SJSA1 (cell line): ENCODE data around the gene DNAH8. TPM values are rescaled to one million over a fixed set of nuclear protein-coding genes. Genes with fewer than 3 reads are reported as not detected.

Experiments used
- DNase-seq, 2 experiments: peaks; one replicate each; pipeline ENCODE4 v3.0.0-alpha.2; 2015 to 2020; ENCODE audit warnings: low spot score in 2 of 2, low read depth in 1 of 2
- H3K27ac ChIP-seq: fragments of 250-450 bp; sonication (Bioruptor Pico); 2 replicates; pipeline ENCODE4 v1.5.1; 2020; ENCODE audit warnings: mild to moderate bottlenecking, moderate library complexity
- H3K27me3 ChIP-seq: fragments of 250-450 bp; sonication (Bioruptor Pico); replicated peaks from 2 replicates; pipeline ENCODE4 v1.5.1; 2020; ENCODE audit warnings: mild to moderate bottlenecking, moderate library complexity
- H3K36me3 ChIP-seq: fragments of 250-450 bp; sonication (Bioruptor Pico); 2 replicates; pipeline ENCODE4 v1.5.1; 2020; ENCODE audit warnings: mild to moderate bottlenecking
- H3K4me1 ChIP-seq: fragments of 250-450 bp; sonication (Bioruptor Pico); replicated peaks from 2 replicates; pipeline ENCODE4 v1.6.1; 2021; ENCODE audit warnings: mild to moderate bottlenecking
- H3K4me3 ChIP-seq: fragments of 250-450 bp; sonication (Bioruptor Pico); 2 replicates; pipeline ENCODE4 v1.5.1; 2020; ENCODE audit warnings: mild to moderate bottlenecking
- H3K9me3 ChIP-seq: fragments of 250-450 bp; sonication (Bioruptor Pico); replicated peaks from 2 replicates; pipeline ENCODE4 v1.5.1; 2020; ENCODE audit warnings: mild to moderate bottlenecking
- total RNA-seq: library from RNA; depleted of rRNA; stranded (reverse); fragments of >200 nt; shearing (Covaris generic); gene quantifications from 2 replicates; pipeline ENCODE4 v1.2.3, GENCODE V29; 2014

The DNAH8 gene
- total RNA-seq, 1 experiment from 2014 or later, result not detected

DNA sequence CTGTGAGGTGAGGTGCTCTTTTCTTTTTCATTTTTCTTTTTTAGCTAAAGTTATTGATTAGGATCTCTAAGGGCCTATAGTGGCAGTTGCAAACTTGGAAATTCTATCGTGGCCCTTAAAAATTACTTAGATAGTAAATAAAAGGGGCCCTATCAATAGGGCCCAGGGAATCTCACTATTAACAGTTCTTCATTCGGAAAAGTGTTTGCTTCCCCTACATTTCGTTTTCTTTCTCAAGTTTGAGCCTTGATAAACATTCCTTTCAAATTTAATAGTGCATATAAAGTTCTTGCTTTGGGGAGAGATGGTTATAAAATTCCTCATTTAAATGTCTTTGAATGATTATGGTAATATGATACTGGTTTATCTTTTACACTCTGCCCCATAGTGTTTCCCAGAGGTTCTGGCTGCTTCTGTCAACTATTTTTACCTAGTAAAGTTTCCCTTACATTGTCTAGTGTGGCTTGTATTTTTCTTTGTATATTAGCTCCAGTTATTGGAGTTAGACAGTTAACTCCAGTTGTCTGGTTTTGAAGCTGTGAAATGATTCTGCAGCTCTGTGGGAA, 263.1 kb downstream of the DNAH8 start:
- DNase-seq, result no peak
- H3K27me3 ChIP-seq, result peaks cover 3% of the 10 kb centered on the region
- no peaks in the 10 kb centered on the region for H3K4me1 ChIP-seq
- H3K9me3 ChIP-seq, result no peaks in the 10 kb centered on the region
- no peak overlapping the region for H3K27ac ChIP-seq
- H3K4me3 ChIP-seq, result no peak overlapping the region
- H3K36me3 ChIP-seq, result no peaks in the 10 kb centered on the region

DNA sequence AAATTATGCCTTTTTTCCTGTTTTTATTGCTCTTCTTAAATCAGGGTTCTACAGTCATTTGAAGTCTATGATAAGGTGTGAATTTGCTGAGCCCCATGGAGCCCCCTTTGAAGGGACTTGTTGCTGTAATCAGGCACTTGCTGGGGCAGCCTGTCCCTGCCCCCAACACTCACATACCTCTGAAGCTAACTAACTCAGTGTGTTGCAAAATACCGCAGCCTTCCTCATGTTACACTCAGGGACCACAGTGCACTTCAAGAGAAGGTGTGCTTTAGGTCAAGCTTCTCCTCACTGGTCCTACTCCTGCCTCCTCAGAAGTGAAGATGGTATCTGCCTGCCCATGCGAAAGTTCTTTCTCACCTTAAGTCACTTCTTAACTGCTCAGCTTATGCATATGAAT, 267.4 kb downstream of the DNAH8 start:
- no peaks in the 10 kb centered on the region for H3K9me3 ChIP-seq
- H3K27ac ChIP-seq, result no peak overlapping the region
- no peak for DNase-seq
- H3K4me1 ChIP-seq, result no peaks in the 10 kb centered on the region
- peaks cover 9% of the 10 kb centered on the region; the same call in 1 of the 2 replicates for H3K27me3 ChIP-seq
- H3K4me3 ChIP-seq, result no peak overlapping the region
- H3K36me3 ChIP-seq, result no peaks in the 10 kb centered on the region

DNA sequence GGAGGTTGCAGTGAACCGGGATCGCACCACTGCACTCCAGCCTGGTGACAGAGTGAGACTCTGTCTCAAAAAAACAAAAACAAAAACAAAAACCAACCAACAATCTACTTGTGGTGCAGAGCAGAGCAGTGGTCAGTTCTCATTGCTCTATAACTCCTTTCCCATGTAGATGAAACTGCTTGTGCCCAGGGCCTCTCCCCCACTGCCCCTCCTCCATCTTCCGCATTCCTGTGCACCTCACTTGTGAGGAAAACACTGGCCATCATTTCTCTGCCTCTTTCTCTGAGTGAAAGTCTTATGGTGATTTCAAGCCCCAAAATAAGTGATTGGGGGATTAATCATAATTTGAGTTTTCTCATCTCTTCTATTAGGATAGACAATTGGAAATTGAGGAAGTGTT, 269.6 kb downstream of the DNAH8 start:
- H3K4me1 ChIP-seq, result no peaks in the 10 kb centered on the region
- H3K36me3 ChIP-seq, result no peaks in the 10 kb centered on the region
- no peak overlapping the region for H3K27ac ChIP-seq
- no peak overlapping the region for H3K4me3 ChIP-seq
- H3K27me3 ChIP-seq, result peaks cover 7% of the 10 kb centered on the region; the same call in 1 of the 2 replicates
- H3K9me3 ChIP-seq, result no peaks in the 10 kb centered on the region
- no peak for DNase-seq

DNA sequence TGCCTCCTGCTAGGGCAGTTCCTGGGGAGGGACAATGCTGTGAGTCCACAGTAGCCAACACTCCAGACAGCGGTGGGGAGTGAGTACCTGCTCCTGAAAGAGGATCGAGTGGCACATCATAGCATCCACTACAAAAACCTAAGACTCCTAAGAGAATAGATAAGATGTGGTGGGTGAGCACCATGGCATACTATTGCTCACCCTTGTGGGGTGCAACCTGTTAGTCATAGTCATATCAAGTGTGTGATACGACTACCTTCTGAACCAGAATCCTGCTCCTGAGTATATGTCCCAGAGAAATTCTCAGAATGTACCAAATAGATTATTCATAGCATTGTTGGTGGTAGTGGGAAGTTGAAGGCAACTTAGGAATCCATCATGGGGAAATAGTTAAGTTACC, 270.7 kb downstream of the DNAH8 start:
- no peaks in the 10 kb centered on the region for H3K4me1 ChIP-seq
- H3K36me3 ChIP-seq, result no peaks in the 10 kb centered on the region
- no peak for DNase-seq
- peaks cover 7% of the 10 kb centered on the region; the same call in 1 of the 2 replicates for H3K27me3 ChIP-seq
- no peak overlapping the region for H3K27ac ChIP-seq
- H3K4me3 ChIP-seq, result no peak overlapping the region
- H3K9me3 ChIP-seq, result no peaks in the 10 kb centered on the region

DNA sequence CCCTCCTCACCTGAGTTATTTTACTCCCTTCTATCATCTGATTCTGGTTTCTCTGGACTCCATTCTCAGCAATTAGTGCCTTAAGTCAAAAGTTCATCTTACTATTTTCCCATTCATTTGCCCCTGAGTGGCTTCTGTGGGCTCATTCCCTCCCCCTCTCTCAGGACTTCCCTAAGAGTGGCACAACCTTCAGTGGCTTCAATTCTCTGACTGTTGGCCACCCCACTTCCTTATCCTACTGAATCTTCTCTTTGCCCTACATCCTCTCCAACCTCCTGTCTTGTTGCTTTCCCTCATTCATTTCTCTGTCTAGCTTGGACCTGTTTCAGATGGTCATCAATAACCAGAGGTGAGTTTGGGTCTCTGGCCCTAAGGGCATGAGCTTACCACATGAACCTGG, 272.4 kb downstream of the DNAH8 start:
- no peaks in the 10 kb centered on the region for H3K36me3 ChIP-seq
- peaks cover 7% of the 10 kb centered on the region; the same call in 1 of the 2 replicates for H3K27me3 ChIP-seq
- H3K27ac ChIP-seq, result no peak overlapping the region
- H3K4me3 ChIP-seq, result no peak overlapping the region
- H3K4me1 ChIP-seq, result no peaks in the 10 kb centered on the region
- H3K9me3 ChIP-seq, result no peaks in the 10 kb centered on the region
- no peak for DNase-seq

DNA sequence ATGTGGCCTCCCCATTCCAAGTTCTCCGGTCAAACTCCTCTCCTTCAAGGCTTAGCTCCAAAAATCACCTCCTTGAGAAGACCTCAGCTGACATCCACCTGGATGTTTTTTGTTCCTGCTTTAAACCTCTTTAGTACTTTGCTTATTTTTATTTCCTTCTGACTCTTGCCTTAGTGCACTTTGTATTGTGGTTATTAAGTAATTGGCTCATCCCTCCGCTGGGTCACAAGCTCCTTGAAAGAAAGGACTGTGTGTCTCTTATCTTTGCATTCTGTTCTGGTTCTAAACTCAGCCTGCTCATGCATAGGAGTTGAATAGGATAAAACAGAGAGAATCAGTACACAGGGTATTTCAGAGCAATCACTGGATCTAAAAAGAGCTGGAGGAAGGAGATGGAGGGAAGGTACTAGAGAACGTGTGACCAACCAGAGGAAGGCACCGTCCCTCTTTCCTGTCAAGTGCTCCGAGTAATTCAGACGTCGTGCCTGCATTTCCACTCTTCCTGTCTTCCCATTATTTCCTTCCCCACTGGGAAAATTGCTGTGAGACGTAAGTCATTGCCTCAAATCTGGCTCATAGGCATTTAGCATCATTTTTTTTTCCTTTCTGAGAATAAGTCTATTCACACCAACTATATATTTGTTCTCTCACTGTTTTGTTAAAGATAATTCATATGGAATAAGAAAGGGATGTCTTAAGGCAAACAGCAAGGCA, 273.8 kb downstream of the DNAH8 start:
- no peaks in the 10 kb centered on the region for H3K9me3 ChIP-seq
- H3K27me3 ChIP-seq, result peaks cover 7% of the 10 kb centered on the region; the same call in 1 of the 2 replicates
- no peaks in the 10 kb centered on the region for H3K4me1 ChIP-seq
- H3K27ac ChIP-seq, result no peak overlapping the region
- H3K4me3 ChIP-seq, result no peak overlapping the region
- DNase-seq, result no peak
- no peaks in the 10 kb centered on the region for H3K36me3 ChIP-seq

DNA sequence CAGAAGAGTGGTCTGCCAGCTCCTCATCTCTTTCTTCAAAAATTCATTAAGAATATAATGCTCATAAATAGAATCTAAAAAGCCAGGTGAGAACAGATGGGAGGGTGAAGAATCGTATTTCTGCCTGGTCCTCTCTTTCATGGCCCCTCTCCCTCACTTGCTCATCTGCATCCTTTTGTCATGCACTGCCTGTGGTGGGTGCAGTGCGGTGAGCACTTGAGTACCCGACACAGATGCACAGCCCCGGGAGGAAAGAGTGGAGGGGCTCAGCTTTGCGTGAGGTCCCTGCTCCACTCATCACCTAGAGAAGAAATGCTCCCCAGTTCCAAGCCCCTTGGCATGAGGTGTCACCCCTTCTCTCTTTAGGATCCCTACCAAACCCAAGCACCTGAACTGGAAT, 275.4 kb downstream of the DNAH8 start:
- no peaks in the 10 kb centered on the region for H3K9me3 ChIP-seq
- no peak for DNase-seq
- H3K27me3 ChIP-seq, result peaks cover 7% of the 10 kb centered on the region; the same call in 1 of the 2 replicates
- H3K4me3 ChIP-seq, result no peak overlapping the region
- no peaks in the 10 kb centered on the region for H3K36me3 ChIP-seq
- no peaks in the 10 kb centered on the region for H3K4me1 ChIP-seq
- H3K27ac ChIP-seq, result no peak overlapping the region

DNA sequence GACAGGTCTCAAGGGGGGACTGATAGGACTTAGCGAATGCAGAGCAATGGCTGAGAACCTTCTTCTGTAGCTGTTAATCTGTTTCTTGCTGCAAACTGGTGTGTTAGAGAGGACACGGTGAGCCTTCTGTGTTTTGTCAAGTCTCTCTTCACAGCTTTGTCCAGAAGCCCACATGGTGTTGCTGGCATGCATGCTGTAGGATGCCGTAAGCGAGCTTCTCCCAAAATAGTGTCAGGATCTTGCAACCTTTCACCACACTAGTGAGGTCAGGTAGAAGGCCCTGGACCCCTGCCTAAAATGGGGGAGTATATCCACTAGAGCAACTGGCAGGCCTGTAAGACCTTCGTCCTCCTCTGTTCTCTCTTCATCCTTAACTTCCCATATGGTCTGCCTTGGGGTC, 281.6 kb downstream of the DNAH8 start:
- no peaks in the 10 kb centered on the region for H3K36me3 ChIP-seq
- H3K27me3 ChIP-seq, result no peaks in the 10 kb centered on the region
- no peaks in the 10 kb centered on the region for H3K4me1 ChIP-seq
- H3K27ac ChIP-seq, result no peak overlapping the region
- no peaks in the 10 kb centered on the region for H3K9me3 ChIP-seq
- DNase-seq, result no peak
- H3K4me3 ChIP-seq, result no peak overlapping the region

DNA sequence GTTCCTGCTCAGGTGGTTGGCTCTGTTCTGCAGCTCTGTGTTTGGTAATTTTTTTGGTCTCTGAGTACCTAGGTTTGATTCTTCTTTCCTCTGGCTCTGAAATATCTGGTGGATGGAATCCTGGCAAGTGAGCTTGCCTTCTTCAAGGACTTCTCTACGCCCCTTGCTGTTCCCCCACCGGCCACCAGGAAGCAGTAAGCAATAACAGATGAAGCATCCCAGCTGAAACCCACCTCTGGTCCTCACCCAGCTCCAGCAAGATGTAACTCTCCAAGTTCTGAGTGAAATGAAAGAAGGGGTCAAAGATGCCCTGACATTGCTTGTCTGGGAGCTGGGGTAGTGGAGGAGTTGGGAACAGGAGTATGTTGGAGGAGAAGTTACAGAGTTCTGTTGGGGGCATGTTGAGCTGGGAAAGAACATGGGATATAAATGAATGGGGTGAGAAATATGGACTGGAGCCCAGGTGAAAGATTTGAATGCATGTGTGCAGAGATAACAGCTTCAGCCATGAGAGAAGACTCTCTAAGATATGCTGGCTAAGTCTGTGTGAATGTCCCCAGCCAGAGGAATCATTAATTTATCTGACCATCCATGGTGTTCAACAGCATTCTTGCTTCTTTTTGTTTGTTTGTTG, 282.1 kb downstream of the DNAH8 start:
- Histone ChIP-seq H3K36me3 (no peaks in the 10 kb centered on the region), H3K9me3 (no peaks in the 10 kb centered on the region), H3K4me1 (no peaks in the 10 kb centered on the region), H3K27ac (no peak overlapping the region), H3K27me3 (peaks cover 3% of the 10 kb centered on the region; the same call in 1 of the 2 replicates), H3K4me3 (no peak overlapping the region)
- no peak for DNase-seq

DNA sequence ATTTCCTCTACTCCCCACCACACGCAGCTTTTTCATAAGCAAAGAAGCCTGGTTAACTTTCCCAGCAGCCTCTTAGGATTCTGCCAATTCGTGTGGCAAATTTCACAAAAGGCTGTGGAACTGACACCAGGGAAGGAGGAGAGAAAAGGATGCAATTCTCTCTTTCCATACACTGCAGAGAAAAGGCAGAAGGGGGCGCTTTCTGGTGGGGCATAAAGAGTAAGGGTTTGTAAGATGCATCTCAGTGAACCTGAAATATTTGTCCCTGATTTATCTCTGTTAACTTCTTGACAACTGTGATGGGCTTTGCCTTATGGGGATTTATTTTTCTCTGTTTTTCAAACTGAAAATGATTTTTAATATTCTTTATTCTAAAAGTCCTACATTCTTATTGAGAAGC, 288.0 kb downstream of the DNAH8 start:
- H3K4me1 ChIP-seq, result no peaks in the 10 kb centered on the region
- H3K27ac ChIP-seq, result no peak overlapping the region
- no peaks in the 10 kb centered on the region for H3K36me3 ChIP-seq
- H3K27me3 ChIP-seq, result peaks cover 10% of the 10 kb centered on the region; the same call in 1 of the 2 replicates
- DNase-seq, result no peak
- no peaks in the 10 kb centered on the region for H3K9me3 ChIP-seq
- H3K4me3 ChIP-seq, result no peak overlapping the region

DNA sequence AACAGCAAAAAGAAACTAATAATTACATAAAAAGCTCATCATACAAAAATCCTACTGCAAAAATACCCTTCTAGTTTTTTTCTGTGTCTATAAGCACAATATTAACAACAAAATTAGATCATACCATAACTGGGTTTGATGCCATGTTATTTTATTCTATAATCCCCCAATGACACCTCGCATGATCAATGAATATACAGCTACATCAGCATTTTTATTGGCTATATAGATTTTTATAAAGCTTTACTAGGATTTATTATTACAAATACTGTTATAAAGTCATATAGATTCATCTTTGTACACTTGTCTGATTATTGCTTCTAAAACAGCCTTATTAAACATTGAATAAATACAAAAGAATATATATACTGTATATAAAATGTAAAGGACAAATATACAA, 288.4 kb downstream of the DNAH8 start:
- Histone ChIP-seq H3K27me3 (peaks cover 10% of the 10 kb centered on the region; the same call in 1 of the 2 replicates), H3K9me3 (no peaks in the 10 kb centered on the region), H3K27ac (no peak overlapping the region), H3K4me1 (no peaks in the 10 kb centered on the region), H3K4me3 (no peak overlapping the region), H3K36me3 (no peaks in the 10 kb centered on the region)
- no peak for DNase-seq

DNA sequence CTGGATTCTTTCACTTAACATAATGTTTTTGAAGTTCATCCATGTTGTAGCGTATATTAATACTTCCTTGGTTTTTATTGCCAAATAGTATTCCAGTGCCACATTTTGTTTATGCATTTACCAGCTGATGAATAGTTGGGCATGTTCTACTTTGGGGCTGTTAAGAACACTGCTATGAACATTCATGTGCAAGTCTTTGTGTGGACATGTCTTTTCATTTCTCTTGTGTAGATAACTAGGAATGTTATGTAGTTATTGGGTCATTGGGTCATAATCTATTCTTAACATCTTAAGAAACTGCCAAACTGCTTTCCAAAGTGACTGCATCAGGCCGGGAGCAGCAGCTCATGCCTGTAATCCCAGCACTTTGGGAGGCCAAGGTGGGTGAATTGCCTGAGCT, 289.7 kb downstream of the DNAH8 start:
- no peak overlapping the region for H3K4me3 ChIP-seq
- H3K27me3 ChIP-seq, result peaks cover 13% of the 10 kb centered on the region
- DNase-seq, result no peak
- H3K36me3 ChIP-seq, result no peaks in the 10 kb centered on the region
- no peaks in the 10 kb centered on the region for H3K4me1 ChIP-seq
- H3K27ac ChIP-seq, result no peak overlapping the region
- no peaks in the 10 kb centered on the region for H3K9me3 ChIP-seq

DNA sequence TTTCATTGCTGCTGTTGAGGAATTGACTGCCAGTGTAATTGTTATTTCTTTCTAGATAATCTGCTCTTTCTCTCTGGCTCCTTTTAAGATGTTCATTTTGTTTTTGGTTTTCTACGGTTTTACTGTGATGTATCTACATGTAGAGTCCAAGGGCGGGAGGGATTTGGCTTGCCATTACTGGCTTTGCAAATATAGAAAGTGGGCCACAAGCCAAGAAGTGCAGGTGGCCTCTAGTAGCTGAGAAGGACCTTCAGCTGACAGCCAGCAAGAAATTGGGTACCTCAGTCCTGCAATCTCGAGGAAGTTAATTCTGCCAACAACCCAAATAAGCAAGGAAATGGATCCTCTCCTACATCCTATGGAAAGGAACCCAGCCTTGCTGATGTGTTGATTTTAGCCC, 290.7 kb downstream of the DNAH8 start:
- H3K36me3 ChIP-seq, result no peaks in the 10 kb centered on the region
- H3K27me3 ChIP-seq, result peaks cover 13% of the 10 kb centered on the region
- H3K9me3 ChIP-seq, result no peaks in the 10 kb centered on the region
- H3K27ac ChIP-seq, result no peak overlapping the region
- no peak overlapping the region for H3K4me3 ChIP-seq
- H3K4me1 ChIP-seq, result no peaks in the 10 kb centered on the region
- DNase-seq, result no peak

DNA sequence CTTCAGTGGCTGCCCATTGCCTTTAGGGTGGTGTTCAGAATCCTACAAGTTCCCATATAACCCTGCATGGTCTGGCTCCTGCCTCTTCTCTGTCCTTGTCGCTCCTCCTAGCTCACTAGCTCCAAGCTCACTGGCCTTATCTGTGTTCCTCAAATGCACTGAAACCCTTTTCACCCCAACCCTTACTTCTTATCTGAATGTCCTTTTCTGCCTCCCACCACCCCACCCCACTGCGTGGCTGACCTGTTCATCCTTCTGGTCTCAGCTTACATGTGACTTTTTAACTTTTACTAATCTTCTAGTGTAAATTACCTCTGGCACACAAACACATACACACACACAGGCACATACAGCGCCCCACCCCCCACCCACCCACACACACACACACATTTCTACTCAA, 292.5 kb downstream of the DNAH8 start:
- peaks cover 14% of the 10 kb centered on the region for H3K27me3 ChIP-seq
- no peak for DNase-seq
- H3K27ac ChIP-seq, result no peak overlapping the region
- H3K36me3 ChIP-seq, result no peaks in the 10 kb centered on the region
- H3K4me3 ChIP-seq, result no peak overlapping the region
- H3K4me1 ChIP-seq, result no peaks in the 10 kb centered on the region
- no peaks in the 10 kb centered on the region for H3K9me3 ChIP-seq
